SK-N-SH treated with all-trans-retinoic acid at 6 μM for 48 hours (cell line): ENCODE measurements around the gene RASGRF2.

Source experiments
- ARNTL ChIP-seq: fragments of 450-650 bp; formaldehyde crosslinking; IDR thresholded peaks from 2 replicates; pipeline ENCODE4 v1.5.0; 2020; ENCODE audit warnings: low read depth, mild to moderate bottlenecking, moderate library complexity, borderline replicate concordance
- CSDC2 ChIP-seq: fragments of 250-450 bp; sonication (Bioruptor Pico); IDR thresholded peaks from 2 replicates; pipeline ENCODE4 v1.5.0; 2020; ENCODE audit warnings: mild to moderate bottlenecking, moderate library complexity
- RARB ChIP-seq: fragments of 250-450 bp; sonication (Bioruptor Pico); IDR thresholded peaks from 2 replicates; pipeline ENCODE4 v1.8.0; 2021; ENCODE audit warnings: mild to moderate bottlenecking, moderate library complexity
- TCF4 ChIP-seq: fragments of 250-450 bp; sonication (Bioruptor Pico); IDR thresholded peaks from 2 replicates; pipeline ENCODE4 v1.8.0; 2021; ENCODE audit warnings: mild to moderate bottlenecking, moderate library complexity, borderline replicate concordance
- TOX ChIP-seq: fragments of 250-450 bp; sonication (Bioruptor Pico); IDR thresholded peaks from 2 replicates; pipeline ENCODE4 v1.8.0; 2021; ENCODE audit warnings: mild to moderate bottlenecking, moderate library complexity, borderline replicate concordance
- ZNF565 ChIP-seq: fragments of 450-650 bp; formaldehyde crosslinking; conservative IDR thresholded peaks from 2 replicates; pipeline ENCODE4 v1.5.0; 2020; ENCODE audit warnings: low read depth, mild to moderate bottlenecking, moderate library complexity
- ZNF70 ChIP-seq: fragments of 450-650 bp; formaldehyde crosslinking; IDR thresholded peaks from 2 replicates; pipeline ENCODE4 v1.5.0; 2020; ENCODE audit warnings: mild to moderate bottlenecking, moderate library complexity
- ZNF8 ChIP-seq: fragments of 450-650 bp; formaldehyde crosslinking; IDR thresholded peaks from 2 replicates; pipeline ENCODE4 v1.5.0; 2020; ENCODE audit warnings: mild to moderate bottlenecking, moderate library complexity
- TF ChIP-seq, protein P1 (sequence below): fragments of 250-450 bp; sonication (Bioruptor Pico); IDR thresholded peaks from 2 replicates; pipeline ENCODE4 v1.5.1; 2021; ENCODE audit warnings: mild to moderate bottlenecking, moderate library complexity
- TF ChIP-seq, protein P2 (sequence below): fragments of 250-450 bp; sonication (Bioruptor Pico); IDR thresholded peaks from 2 replicates; pipeline ENCODE4 v1.8.0; 2020; ENCODE audit warnings: mild to moderate bottlenecking, moderate library complexity, borderline replicate concordance
- TF ChIP-seq, protein P3 (sequence below): fragments of 250-450 bp; sonication (Bioruptor Pico); IDR thresholded peaks from 2 replicates; pipeline ENCODE4 v1.8.0; 2021; ENCODE audit warnings: low read depth, mild to moderate bottlenecking, moderate library complexity, borderline replicate concordance
- TF ChIP-seq, protein P4 (sequence below): fragments of 250-450 bp; sonication (Bioruptor Pico); IDR thresholded peaks from 2 replicates; pipeline ENCODE4 v1.5.0; 2020; ENCODE audit warnings: mild to moderate bottlenecking, moderate library complexity

DNA sequence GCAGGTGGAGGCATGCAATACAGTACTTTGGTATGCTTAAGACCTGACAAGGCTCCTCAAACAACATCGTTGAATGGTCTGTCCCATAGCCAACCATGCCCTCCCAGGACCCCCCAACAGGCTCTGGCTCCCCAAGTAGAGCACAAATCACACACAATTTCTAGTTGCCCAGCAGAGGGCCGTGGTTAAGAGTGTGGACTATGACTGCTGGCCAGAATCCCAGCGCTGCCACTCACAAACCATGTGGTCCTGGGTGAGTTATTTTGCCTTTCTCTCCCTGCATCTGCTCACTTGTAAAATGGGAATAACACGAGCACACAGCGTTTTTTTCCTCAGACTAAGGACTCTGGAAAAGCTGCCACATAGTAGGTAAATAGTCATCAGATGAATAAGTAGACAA is 279.4 kb downstream of the RASGRF2 start:
- TF ChIP-seq, protein P1, sequence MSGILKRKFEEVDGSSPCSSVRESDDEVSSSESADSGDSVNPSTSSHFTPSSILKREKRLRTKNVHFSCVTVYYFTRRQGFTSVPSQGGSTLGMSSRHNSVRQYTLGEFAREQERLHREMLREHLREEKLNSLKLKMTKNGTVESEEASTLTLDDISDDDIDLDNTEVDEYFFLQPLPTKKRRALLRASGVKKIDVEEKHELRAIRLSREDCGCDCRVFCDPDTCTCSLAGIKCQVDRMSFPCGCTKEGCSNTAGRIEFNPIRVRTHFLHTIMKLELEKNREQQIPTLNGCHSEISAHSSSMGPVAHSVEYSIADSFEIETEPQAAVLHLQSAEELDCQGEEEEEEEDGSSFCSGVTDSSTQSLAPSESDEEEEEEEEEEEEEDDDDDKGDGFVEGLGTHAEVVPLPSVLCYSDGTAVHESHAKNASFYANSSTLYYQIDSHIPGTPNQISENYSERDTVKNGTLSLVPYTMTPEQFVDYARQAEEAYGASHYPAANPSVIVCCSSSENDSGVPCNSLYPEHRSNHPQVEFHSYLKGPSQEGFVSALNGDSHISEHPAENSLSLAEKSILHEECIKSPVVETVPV: no peak
- TF ChIP-seq CSDC2: no peak
- TF ChIP-seq, protein P2, sequence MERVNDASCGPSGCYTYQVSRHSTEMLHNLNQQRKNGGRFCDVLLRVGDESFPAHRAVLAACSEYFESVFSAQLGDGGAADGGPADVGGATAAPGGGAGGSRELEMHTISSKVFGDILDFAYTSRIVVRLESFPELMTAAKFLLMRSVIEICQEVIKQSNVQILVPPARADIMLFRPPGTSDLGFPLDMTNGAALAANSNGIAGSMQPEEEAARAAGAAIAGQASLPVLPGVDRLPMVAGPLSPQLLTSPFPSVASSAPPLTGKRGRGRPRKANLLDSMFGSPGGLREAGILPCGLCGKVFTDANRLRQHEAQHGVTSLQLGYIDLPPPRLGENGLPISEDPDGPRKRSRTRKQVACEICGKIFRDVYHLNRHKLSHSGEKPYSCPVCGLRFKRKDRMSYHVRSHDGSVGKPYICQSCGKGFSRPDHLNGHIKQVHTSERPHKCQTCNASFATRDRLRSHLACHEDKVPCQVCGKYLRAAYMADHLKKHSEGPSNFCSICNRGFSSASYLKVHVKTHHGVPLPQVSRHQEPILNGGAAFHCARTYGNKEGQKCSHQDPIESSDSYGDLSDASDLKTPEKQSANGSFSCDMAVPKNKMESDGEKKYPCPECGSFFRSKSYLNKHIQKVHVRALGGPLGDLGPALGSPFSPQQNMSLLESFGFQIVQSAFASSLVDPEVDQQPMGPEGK (CRISPR knock-in tag): no peak
- TF ChIP-seq, protein P3, sequence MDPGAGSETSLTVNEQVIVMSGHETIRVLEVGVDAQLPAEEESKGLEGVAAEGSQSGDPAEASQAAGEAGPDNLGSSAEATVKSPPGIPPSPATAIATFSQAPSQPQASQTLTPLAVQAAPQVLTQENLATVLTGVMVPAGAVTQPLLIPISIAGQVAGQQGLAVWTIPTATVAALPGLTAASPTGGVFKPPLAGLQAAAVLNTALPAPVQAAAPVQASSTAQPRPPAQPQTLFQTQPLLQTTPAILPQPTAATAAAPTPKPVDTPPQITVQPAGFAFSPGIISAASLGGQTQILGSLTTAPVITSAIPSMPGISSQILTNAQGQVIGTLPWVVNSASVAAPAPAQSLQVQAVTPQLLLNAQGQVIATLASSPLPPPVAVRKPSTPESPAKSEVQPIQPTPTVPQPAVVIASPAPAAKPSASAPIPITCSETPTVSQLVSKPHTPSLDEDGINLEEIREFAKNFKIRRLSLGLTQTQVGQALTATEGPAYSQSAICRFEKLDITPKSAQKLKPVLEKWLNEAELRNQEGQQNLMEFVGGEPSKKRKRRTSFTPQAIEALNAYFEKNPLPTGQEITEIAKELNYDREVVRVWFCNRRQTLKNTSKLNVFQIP (CRISPR knock-in tag): no peak
- TF ChIP-seq RARB (CRISPR knock-in tag): no peak
- TF ChIP-seq ZNF70 (CRISPR knock-in tag): no peak
- no peak for TF ChIP-seq TOX (CRISPR knock-in tag)
- no peak for TF ChIP-seq ZNF565 (CRISPR knock-in tag)
- TF ChIP-seq ZNF8 (CRISPR knock-in tag): no peak
- no peak for TF ChIP-seq ARNTL (CRISPR knock-in tag)
- TF ChIP-seq, protein P4, sequence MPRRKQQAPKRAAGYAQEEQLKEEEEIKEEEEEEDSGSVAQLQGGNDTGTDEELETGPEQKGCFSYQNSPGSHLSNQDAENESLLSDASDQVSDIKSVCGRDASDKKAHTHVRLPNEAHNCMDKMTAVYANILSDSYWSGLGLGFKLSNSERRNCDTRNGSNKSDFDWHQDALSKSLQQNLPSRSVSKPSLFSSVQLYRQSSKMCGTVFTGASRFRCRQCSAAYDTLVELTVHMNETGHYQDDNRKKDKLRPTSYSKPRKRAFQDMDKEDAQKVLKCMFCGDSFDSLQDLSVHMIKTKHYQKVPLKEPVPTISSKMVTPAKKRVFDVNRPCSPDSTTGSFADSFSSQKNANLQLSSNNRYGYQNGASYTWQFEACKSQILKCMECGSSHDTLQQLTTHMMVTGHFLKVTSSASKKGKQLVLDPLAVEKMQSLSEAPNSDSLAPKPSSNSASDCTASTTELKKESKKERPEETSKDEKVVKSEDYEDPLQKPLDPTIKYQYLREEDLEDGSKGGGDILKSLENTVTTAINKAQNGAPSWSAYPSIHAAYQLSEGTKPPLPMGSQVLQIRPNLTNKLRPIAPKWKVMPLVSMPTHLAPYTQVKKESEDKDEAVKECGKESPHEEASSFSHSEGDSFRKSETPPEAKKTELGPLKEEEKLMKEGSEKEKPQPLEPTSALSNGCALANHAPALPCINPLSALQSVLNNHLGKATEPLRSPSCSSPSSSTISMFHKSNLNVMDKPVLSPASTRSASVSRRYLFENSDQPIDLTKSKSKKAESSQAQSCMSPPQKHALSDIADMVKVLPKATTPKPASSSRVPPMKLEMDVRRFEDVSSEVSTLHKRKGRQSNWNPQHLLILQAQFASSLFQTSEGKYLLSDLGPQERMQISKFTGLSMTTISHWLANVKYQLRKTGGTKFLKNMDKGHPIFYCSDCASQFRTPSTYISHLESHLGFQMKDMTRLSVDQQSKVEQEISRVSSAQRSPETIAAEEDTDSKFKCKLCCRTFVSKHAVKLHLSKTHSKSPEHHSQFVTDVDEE (CRISPR knock-in tag): no peak
- no peak for TF ChIP-seq TCF4 (CRISPR knock-in tag)
